MV-4-11 (cell line): ENCODE data around the gene CKLF.
"Not testable (repeated sequence)": the region's sequence is repeated elsewhere in the genome, so short reads cannot be mapped to it uniquely, and the experiment has no call there.

Experiments used
- DNase-seq: peaks from one replicate; lab custom pipeline; 2025; lab: John Stamatoyannopoulos, UW

CKLF gene

GRCh38 chr16:66552286-66553177 is at the start of gene CKLF:
CKLF (plus strand) TSS chr16:66552576; CDS start chr16:66552716, 140 bp downstream.
- peak; percentile 85 for DNase-seq

GRCh38 chr16:66503030-66503429 is 49.3 kb upstream of the CKLF start:
- DNase-seq = no peak

GRCh38 chr16:66503612-66504011 is 48.8 kb upstream of the CKLF start:
- DNase-seq = no peak

- no peak for DNase-seq
Observed at GRCh38 chr16:66507731-66508239, 44.6 kb upstream of the CKLF start.

- DNase-seq = no peak
Observed at GRCh38 chr16:66508248-66508913, 44.0 kb upstream of the CKLF start.

- no peak for DNase-seq
Observed at GRCh38 chr16:66508914-66509496, 43.4 kb upstream of the CKLF start.

GRCh38 chr16:66509576-66509975 is 42.8 kb upstream of the CKLF start:
- DNase-seq = no peak

GRCh38 chr16:66510298-66510697 is 42.1 kb upstream of the CKLF start:
- no peak for DNase-seq

GRCh38 chr16:66510711-66511601 is 41.4 kb upstream of the CKLF start:
- no peak for DNase-seq

GRCh38 chr16:66511602-66512271 is 40.6 kb upstream of the CKLF start:
- no peak for DNase-seq

GRCh38 chr16:66512272-66513110 is 39.9 kb upstream of the CKLF start:
- DNase-seq = no peak

- DNase-seq = no peak
Observed at GRCh38 chr16:66513111-66513723, 39.2 kb upstream of the CKLF start.

GRCh38 chr16:66514391-66514790 is 38.0 kb upstream of the CKLF start:
- not testable (repeated sequence) for DNase-seq

- not testable (repeated sequence) for DNase-seq
Observed at GRCh38 chr16:66514980-66515595, 37.3 kb upstream of the CKLF start.

- DNase-seq = peak; percentile 85
Observed at GRCh38 chr16:66515596-66516508, 36.5 kb upstream of the CKLF start.

GRCh38 chr16:66516509-66516807 is 35.9 kb upstream of the CKLF start:
- DNase-seq = no peak

- DNase-seq = peak; percentile 100
Observed at GRCh38 chr16:66516808-66517585, 35.4 kb upstream of the CKLF start.
